IPS-20b (cell line): ENCODE results near the gene PLLP.
A peak's percentile ranks its signal among the peaks of the same experiment; 100 is the strongest.

Source experiments
- H3K27ac ChIP-seq: one replicate; pipeline ENCODE4 v1.5.1; 2013; ENCODE audit warnings: low read length
- H3K27me3 ChIP-seq: 2 replicates; pipeline ENCODE4 v1.6.1; 2013; ENCODE audit warnings: mild to moderate bottlenecking, low read length, inconsistent platforms; ENCODE audit not compliant: insufficient read depth
- H3K36me3 ChIP-seq: 2 replicates; pipeline ENCODE4 v1.6.1; 2013; ENCODE audit warnings: low read depth, mild to moderate bottlenecking, inconsistent platforms, low read length, moderate library complexity; ENCODE audit not compliant: insufficient read depth
- H3K4me1 ChIP-seq: 2 replicates; pipeline ENCODE4 v1.6.1; 2013; ENCODE audit warnings: mild to moderate bottlenecking, control low read depth, inconsistent platforms, low read length, moderate library complexity; ENCODE audit not compliant: insufficient read depth
- H3K4me3 ChIP-seq: 2 replicates; pipeline ENCODE4 v1.5.1; 2013; ENCODE audit warnings: mild to moderate bottlenecking, low read length, inconsistent platforms
- H3K9ac ChIP-seq: 2 replicates; pipeline ENCODE4 v1.6.1; 2013; ENCODE audit warnings: low read depth, mild to moderate bottlenecking, inconsistent platforms, low read length, moderate library complexity
- H3K9me3 ChIP-seq: 2 replicates; pipeline ENCODE4 v1.6.1; 2013; ENCODE audit warnings: mild to moderate bottlenecking, low read depth, low read length, inconsistent platforms; ENCODE audit not compliant: insufficient read depth

The PLLP gene

DNA sequence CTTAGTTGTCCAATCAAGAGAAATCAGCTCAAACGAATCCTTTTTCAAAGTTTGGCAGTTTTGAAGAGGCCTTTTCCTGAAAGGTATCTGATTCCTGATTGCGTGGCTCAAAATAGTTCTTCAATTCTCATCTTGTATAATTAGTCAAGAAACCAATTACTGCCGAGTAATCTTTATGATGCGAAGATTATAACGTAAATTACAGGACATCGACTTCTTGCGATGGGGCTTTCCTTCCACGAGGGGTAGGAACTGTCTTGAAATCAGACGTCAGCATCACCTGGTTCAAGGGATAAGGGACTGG lies 40.1 kb downstream of the PLLP start:
- Histone ChIP-seq H3K36me3 (peaks cover 9% of the 10 kb centered on the region), H3K9me3 (no peaks in the 10 kb centered on the region), H3K4me1 (no peaks in the 10 kb centered on the region; the same call in 1 of the 2 replicates), H3K27me3 (no peaks in the 10 kb centered on the region), H3K27ac (no peak overlapping the region), H3K4me3 (peak overlapping the region; percentile 78), H3K9ac (peak overlapping the region; percentile 61; the same call in 1 of the 2 replicates)

DNA sequence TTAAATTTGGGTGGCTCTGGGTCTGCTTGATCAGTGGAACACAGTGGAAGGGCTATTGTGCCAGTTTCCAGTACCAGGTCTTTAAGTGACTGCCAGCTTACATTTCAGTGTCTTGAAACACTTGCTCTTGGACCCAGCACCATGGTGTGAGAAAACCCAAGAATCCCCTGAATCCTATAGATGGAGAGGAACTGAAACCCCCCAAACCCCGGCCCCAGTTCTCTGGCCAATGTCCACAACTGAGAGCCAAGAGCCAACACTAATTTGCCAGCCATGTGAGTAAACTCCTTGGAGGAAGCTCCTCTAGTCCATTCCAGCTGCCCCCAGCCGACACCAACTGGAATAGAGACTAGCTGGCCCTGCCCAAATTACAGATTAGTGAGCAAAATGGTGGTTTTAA lies 41.8 kb downstream of the PLLP start:
- no peak overlapping the region for H3K9ac ChIP-seq
- no peaks in the 10 kb centered on the region; the same call in 1 of the 2 replicates for H3K4me1 ChIP-seq
- H3K36me3 ChIP-seq = peaks cover 23% of the 10 kb centered on the region
- no peak overlapping the region for H3K27ac ChIP-seq
- H3K27me3 ChIP-seq = no peaks in the 10 kb centered on the region
- no peak overlapping the region for H3K4me3 ChIP-seq
- no peaks in the 10 kb centered on the region for H3K9me3 ChIP-seq

DNA sequence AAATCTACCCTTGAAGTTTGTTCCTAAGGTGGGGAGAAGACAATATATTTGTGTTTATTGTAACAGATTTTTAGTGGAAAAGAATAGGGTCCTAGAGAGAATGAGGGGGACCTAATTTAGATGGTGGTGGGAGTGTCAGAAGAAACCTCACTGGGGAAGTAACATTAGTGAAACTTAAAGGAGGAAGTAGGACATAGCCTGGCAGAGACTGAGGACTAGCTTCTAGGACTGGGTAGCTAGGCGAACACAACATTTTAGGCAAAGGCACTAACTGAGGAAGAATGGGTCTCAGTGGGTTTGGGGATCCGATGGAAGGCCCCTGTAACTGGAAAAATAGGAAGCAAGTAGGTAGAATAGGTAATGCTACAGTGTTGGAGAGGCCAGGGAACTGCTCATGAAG lies 43.6 kb downstream of the PLLP start:
- no peak overlapping the region for H3K9ac ChIP-seq
- no peak overlapping the region for H3K27ac ChIP-seq
- no peaks in the 10 kb centered on the region for H3K4me1 ChIP-seq
- no peaks in the 10 kb centered on the region for H3K27me3 ChIP-seq
- H3K9me3 ChIP-seq = no peaks in the 10 kb centered on the region
- H3K36me3 ChIP-seq = peaks cover 29% of the 10 kb centered on the region
- H3K4me3 ChIP-seq = no peak overlapping the region

DNA sequence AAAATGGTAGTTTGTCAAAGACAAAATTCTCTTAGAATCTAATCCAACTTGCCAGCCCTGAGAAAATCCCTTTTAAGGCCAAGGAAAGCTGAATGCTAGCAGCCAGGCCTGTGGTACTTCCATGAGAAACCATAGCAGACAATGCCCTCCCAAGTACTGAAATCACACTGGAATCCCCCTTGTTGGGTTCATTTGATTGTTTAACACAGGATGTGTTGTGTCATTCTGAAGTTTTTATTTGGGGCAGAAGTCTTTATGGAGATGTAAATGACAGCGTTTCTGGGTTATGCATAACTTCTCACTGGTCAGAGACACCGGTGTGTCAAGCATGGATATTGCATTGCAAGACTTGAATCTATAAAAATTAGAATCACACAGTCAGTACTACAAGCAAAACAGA lies 45.4 kb downstream of the PLLP start:
- Histone ChIP-seq H3K9me3 (no peaks in the 10 kb centered on the region), H3K4me3 (no peak overlapping the region), H3K9ac (no peak overlapping the region), H3K27me3 (no peaks in the 10 kb centered on the region), H3K27ac (no peak overlapping the region), H3K4me1 (no peaks in the 10 kb centered on the region), H3K36me3 (peaks cover 47% of the 10 kb centered on the region)

DNA sequence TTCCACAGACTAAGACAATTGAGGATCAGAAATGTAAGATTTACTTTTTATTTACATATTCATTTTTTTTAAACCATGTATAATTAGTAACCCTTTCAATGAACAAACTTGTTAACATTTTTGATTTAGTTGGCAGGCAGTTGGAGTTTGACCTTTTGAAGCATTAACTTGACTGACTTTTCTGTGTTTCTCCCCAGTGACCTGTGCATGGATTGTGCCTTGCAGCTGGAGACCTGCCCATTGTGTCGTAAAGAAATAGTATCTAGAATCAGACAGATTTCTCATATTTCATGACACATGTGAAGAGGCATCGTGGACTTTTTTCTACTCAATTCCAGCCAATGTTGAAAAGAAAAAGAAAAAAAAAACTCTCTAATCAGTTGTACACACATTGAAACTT lies 45.8 kb downstream of the PLLP start:
- H3K36me3 ChIP-seq = peaks cover 51% of the 10 kb centered on the region
- H3K4me3 ChIP-seq = no peak overlapping the region
- H3K4me1 ChIP-seq = no peaks in the 10 kb centered on the region
- no peaks in the 10 kb centered on the region for H3K9me3 ChIP-seq
- H3K9ac ChIP-seq = no peak overlapping the region
- no peak overlapping the region for H3K27ac ChIP-seq
- no peaks in the 10 kb centered on the region for H3K27me3 ChIP-seq

DNA sequence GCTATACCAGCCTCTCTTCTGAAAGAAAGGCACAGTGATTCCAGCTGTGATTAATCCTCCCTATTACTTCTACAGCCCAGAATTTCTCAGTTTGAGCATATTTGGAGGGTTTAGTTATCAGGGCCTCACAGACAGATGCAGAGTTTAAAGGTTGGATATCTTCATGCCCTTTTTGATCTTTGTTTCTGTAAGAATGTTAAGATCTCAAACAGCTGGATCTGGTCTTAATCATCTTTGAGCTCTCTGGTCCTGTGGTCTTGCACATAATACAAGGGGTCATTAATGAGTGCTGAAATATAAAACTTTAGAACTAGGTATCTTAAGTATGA lies 48.5 kb downstream of the PLLP start:
- Histone ChIP-seq H3K4me1 (no peaks in the 10 kb centered on the region), H3K27ac (no peak overlapping the region), H3K4me3 (no peak overlapping the region), H3K9ac (no peak overlapping the region), H3K9me3 (no peaks in the 10 kb centered on the region), H3K27me3 (no peaks in the 10 kb centered on the region), H3K36me3 (peaks cover 75% of the 10 kb centered on the region)

DNA sequence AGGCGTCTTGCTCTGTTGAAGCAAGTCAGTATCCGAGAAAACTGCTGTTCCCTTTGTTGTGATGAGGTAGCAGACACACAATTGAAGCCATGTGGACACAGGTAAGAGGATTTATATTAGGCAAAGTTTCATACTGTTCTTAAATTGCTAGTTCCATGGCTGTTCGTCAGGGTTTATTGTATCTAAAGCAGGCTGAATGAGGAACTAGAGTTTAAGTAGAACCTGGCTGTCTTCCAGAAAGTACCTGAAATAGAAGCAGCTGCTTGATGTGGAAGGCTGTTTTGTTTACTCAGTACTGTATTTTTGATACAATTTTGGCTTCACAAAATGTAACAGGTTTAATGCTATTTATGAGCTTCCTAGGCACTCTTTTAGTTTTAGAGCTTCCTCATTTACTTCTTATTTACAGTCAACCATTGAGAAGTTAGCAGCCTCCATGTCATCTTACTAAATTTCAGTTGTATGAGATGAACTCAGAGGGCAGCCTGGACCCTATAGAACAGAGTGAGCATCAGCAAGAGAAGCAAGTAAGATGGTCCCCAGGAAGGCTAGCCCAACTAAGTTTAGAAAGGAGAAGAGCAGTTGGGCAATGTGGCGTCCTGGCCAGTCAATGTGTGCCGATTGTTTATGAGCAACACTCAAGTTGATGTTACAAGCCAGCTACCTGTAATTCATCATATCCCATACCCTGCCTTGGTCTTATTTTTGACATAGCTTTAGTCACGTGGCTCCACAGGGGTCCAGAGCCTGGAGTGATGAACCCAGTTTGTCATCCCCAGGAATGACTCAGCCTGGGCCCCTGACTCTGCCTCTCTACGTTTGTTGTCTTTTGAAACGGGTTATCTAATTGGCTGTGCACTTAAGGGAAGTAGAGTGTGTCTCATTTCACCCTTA lies 49.1 kb downstream of the PLLP start:
- Histone ChIP-seq H3K36me3 (peaks cover 81% of the 10 kb centered on the region), H3K27ac (no peak overlapping the region), H3K4me1 (no peaks in the 10 kb centered on the region), H3K27me3 (no peaks in the 10 kb centered on the region), H3K9me3 (no peaks in the 10 kb centered on the region), H3K9ac (no peak overlapping the region), H3K4me3 (no peak overlapping the region)

DNA sequence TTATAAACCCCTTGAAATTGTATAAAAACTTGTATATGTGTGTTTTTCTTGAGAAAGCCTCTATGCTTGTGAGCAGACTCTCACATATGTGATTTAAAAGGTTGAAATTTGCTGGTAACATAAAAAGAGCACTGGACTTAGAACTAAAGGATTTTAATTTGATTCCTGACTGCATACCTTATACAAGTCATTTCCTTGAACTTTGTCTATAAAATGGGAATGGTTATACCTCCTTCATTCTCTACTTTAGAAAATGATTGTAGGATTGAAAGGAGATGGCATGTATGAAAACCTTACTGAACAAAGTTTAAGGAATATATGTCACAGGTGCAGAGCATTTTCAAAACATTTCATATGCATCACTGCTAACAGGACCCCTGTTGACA lies 49.8 kb downstream of the PLLP start:
- Histone ChIP-seq H3K4me1 (no peaks in the 10 kb centered on the region), H3K36me3 (peaks cover 81% of the 10 kb centered on the region), H3K4me3 (no peak overlapping the region), H3K9me3 (no peaks in the 10 kb centered on the region), H3K27me3 (no peaks in the 10 kb centered on the region), H3K9ac (no peak overlapping the region), H3K27ac (no peak overlapping the region)

DNA sequence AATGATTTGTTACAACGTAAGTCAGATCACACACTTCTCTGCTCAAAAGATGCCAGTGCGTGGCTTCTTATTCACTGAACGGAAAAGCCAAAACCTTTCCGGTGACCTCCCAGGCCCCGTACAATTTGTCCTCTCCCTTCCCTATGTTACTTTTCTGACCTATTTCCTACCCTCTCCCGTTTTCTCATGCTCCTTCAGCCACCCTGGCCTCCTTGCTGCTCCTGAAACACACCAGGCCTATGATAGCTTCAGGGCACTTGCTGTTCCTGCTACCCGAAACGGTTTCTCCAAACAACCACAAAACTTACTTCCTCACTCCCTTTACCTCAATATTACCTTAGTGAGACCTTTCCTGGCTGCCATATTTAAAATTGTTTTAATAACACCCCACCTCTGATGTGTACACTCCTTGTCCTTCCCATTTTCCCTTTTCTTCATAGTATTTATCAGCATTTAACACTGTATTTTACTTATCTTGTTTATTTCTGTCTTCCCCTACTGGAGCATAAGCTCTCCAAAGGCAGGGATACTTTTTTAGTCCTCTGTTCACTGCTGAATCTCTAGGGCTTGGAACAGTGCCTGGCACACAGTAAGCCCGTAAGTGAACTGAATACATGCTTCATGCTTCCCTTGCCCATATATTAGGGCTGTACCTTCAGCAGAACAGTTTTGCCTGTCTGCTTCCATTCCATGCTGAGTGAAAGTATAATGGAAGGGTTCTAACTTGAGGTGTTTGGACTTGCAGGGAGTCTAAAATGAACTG lies 50.3 kb downstream of the PLLP start:
- Histone ChIP-seq H3K4me1 (no peaks in the 10 kb centered on the region), H3K4me3 (no peak overlapping the region), H3K9ac (no peak overlapping the region), H3K27ac (no peak overlapping the region), H3K36me3 (peaks cover 78% of the 10 kb centered on the region), H3K27me3 (no peaks in the 10 kb centered on the region), H3K9me3 (no peaks in the 10 kb centered on the region)

DNA sequence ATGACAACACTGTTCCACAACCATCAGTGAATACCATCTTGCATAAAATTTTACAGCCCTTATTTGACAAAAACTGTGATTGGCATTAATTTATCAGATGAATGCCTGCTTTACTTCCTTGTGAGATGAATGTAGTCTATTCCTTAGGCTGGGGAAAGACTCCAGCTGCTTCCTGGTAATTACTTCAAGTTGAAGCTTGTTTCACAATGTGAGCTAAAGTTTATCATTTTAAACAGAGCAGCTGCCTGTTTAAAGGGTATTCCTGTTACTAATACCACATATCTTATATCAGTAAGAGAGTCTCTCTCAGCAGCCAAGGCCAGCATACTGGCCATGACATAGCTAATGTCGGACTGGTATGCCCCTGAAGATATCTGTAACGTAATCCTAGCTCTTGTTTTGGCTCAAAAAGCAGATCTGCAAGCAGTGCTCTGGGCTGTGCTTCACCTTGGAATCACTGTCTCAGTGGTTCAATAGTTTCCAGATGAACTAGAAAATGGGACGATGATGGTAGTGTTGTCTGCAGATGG lies 52.6 kb downstream of the PLLP start:
- no peaks in the 10 kb centered on the region for H3K9me3 ChIP-seq
- no peak overlapping the region for H3K27ac ChIP-seq
- H3K36me3 ChIP-seq = peaks cover 87% of the 10 kb centered on the region
- H3K4me3 ChIP-seq = no peak overlapping the region
- H3K4me1 ChIP-seq = no peaks in the 10 kb centered on the region
- H3K9ac ChIP-seq = no peak overlapping the region
- H3K27me3 ChIP-seq = no peaks in the 10 kb centered on the region

DNA sequence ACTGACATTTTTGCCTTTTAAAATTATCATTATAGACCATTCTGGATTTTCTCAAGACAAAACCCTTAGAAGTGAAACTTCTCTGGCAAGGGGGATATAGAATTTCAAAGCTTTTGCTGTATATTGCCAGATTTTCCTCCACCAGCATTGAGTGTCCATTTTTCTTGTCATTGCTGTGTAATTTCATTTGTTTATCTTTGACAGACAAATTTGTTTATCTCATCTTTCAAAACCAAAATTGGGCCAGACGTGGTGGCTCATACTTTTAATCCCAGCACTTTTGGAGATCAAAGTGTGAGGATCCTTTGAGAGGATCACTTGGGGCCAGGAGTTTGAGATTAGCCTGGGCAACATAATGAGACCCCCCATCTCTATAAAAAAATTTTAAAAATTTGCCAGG lies 55.4 kb downstream of the PLLP start:
- Histone ChIP-seq H3K9me3 (no peaks in the 10 kb centered on the region), H3K27me3 (no peaks in the 10 kb centered on the region), H3K9ac (no peak overlapping the region), H3K27ac (no peak overlapping the region), H3K4me3 (no peak overlapping the region), H3K4me1 (no peaks in the 10 kb centered on the region), H3K36me3 (peaks cover 85% of the 10 kb centered on the region)
